GM12873 (cell line): ENCODE results near the gene CAMTA1.
A peak's percentile ranks its signal among the peaks of the same experiment; 100 is the strongest.

Experiments
- TF ChIP-seq, protein P1 (sequence below): IDR thresholded peaks from 2 replicates; pipeline ENCODE4 v1.5.1; 2012; ENCODE audit warnings: low read depth, mild to moderate bottlenecking, moderate library complexity, low read length, control low read depth; ENCODE audit not compliant: insufficient read depth; ENCODE audit errors: missing control alignments

The CAMTA1 gene

DNA sequence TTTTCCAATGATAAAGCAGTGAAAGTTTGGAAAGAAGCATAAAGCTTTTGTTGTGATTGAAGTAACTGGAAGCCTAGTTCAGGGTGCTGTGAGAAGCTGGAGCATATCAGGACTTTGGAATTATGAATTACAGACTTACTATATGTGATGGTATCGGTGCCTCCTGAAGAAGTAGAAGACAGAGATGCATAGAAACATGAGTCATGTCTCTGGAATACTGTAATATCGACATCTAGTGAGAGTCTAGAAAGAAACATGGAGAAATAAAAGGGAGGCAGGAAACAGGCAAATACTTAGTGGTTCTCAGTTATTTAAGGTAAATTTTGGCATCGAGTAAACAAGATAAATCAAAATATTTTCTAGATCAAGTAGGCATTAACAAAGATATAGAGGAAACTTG is 103.0 kb downstream of the CAMTA1 start:
- TF ChIP-seq, protein P1, sequence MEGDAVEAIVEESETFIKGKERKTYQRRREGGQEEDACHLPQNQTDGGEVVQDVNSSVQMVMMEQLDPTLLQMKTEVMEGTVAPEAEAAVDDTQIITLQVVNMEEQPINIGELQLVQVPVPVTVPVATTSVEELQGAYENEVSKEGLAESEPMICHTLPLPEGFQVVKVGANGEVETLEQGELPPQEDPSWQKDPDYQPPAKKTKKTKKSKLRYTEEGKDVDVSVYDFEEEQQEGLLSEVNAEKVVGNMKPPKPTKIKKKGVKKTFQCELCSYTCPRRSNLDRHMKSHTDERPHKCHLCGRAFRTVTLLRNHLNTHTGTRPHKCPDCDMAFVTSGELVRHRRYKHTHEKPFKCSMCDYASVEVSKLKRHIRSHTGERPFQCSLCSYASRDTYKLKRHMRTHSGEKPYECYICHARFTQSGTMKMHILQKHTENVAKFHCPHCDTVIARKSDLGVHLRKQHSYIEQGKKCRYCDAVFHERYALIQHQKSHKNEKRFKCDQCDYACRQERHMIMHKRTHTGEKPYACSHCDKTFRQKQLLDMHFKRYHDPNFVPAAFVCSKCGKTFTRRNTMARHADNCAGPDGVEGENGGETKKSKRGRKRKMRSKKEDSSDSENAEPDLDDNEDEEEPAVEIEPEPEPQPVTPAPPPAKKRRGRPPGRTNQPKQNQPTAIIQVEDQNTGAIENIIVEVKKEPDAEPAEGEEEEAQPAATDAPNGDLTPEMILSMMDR, result no peak

DNA sequence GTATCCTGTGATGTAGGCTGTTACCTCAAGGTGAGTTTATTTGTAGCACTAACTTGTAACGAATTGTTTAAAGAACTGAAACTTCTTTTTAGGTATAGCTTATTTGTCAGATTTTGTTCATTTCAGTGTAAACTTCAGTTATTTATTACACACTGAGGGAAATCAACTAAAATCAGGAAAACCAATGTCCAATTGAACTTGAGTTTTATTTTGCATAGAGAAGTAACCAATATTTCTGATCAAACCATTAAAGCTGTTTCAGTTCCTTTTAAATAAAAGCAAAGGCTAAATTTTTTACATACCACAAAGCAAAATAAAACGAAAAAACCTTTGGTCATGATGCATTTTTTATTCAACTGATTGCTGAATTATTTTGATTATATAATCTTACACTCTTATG is 103.6 kb downstream of the CAMTA1 start:
- TF ChIP-seq, protein P1, result no peak

DNA sequence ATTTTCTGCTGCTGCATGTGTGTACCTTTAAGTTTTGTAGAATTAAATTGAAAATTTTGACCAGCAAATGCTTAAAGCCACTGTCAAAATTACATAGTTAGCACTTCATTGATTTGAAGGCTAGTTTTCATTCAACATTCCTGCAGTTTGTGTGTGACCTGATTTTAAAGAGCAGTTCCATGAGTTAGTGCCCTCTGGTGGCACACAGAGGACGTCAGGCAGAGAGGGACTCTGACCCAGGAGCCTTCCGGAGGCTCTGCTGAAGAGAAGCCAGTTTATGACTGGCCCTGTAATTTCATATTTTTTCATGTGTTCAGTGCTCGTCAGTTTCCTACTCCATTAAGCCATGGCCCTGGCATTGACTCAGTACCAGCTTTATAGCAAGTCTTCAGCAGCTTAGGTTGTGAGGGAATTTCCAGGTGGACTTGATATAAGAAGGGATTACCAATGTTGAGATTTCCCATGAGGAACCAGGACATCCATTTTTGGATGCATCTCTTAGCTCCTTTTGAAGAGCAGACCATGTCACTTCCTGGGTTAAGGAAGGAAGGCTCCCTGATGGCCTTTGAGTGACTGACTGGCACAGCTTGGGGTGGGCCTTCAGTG is 104.7 kb downstream of the CAMTA1 start:
- TF ChIP-seq, protein P1, result peak; percentile 86

- TF ChIP-seq, protein P1, result no peak
These were observed 105.4 kb downstream of the CAMTA1 start for GRCh38 chr1:6890686-6891085.

DNA sequence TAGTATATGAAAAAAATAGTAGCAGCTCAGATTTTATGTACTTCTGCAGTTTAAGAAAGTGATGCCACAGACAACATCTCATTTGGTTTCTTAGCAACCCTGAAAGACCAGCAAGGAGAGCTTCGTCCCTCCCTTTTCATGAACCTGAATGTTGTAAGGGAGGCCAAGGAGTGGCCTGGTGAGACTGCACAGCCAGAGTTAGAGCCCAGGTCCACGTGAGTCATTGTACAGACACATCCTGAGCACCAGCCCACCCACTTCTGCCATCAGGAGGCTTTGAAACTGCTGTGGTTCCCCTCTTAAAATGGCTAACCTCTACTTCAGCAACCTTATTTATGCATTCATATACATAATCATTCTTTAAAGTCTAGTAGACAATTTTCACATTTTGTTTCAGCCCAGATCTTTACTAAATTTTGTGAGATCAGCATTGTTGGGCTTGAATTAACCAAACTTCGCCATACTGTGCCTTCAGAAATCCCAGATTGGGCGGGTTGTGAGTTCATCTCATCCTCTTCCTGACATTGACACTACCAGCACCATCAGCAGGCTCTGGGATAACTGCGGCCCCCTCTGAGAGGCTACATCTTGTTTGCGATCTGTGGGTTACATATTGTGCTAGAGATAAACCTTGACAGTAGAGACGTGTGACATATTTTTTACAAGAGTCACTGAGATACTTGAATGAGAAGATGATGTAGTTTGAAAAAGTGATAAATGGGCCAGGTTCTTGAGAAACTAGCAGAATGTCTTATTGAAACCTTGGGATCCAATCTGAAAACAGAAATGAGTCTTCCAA is 106.7 kb downstream of the CAMTA1 start:
- TF ChIP-seq, protein P1, result no peak

GRCh38 chr1:6893388-6893787 is 108.1 kb downstream of the CAMTA1 start:
- TF ChIP-seq, protein P1, result no peak

DNA sequence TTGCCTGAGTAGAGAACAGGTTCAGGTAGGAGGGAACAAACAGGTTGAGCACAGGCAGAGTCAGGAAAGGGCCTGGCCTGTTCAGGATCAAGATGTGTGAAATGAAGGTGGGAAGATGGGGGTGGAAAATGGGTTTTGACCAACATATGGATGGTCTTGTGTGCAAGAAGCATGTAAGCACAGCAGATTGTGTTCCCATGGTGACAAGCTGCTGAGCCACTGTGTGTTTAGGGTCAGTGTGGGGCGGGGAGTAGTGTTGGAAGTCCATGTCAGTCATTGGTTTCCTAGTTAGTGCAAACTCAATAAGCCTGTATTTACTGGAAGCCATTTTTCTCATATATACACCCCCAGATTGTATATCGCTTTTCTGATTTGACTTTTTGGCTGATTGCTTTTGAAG is 111.9 kb downstream of the CAMTA1 start:
- TF ChIP-seq, protein P1, result no peak
